AG04450 (cell line): Measurements from ENCODE around the gene DACT3. TPM values are rescaled to one million over a fixed set of nuclear protein-coding genes. Genes with fewer than 3 reads are reported as not detected.
"Not testable (repeated sequence)": the region's sequence is repeated elsewhere in the genome, so short reads cannot be mapped to it uniquely, and the experiment has no call there.

Experiments
- CTCF ChIA-PET: fragments of 300-600, 350-600 bp; formaldehyde crosslinking; extraction: SDS; loops from one replicate; lab custom pipeline; 2022; ENCODE audit warnings: antibody characterized with exemption, inconsistent platforms; lab: Charles Lee
- POLR2A ChIA-PET: fragments of 350-600 bp; formaldehyde crosslinking; extraction: SDS; loops from one replicate; lab custom pipeline; 2021; ENCODE audit warnings: antibody characterized with exemption, inconsistent platforms; lab: Yijun Ruan, JAX
- DNase-seq: peaks from one replicate; pipeline ENCODE4 v3.0.0-alpha.2; 2011; ENCODE audit warnings: low read depth, low spot score
- H3K27ac ChIP-seq: one replicate; pipeline ENCODE4 v1.5.1; 2012; ENCODE audit warnings: low read depth, low read length, control low read depth
- H3K27me3 ChIP-seq: one replicate; pipeline ENCODE4 v1.6.0; 2012; ENCODE audit warnings: low read length; ENCODE audit not compliant: control insufficient read depth, insufficient read depth
- H3K4me3 ChIP-seq: 2 replicates; pipeline ENCODE4 v1.5.1; 2011; ENCODE audit warnings: mild to moderate bottlenecking, low read depth, low read length, control low read depth
- H3K9me3 ChIP-seq: 2 replicates; pipeline ENCODE4 v1.5.1; 2012; ENCODE audit warnings: low read length; ENCODE audit not compliant: control insufficient read depth, insufficient read depth
- CTCF ChIP-seq: IDR thresholded peaks from 2 replicates; pipeline ENCODE4 v1.5.1; 2011; ENCODE audit warnings: low read depth, low read length, control low read depth, inconsistent platforms
- polyA plus RNA-seq: library from polyadenylated mRNA; depleted of rRNA; stranded (reverse); fragments of >200 nt; gene quantifications from 2 replicates; pipeline ENCODE4 v1.2.3, GENCODE V29; 2011

The DACT3 gene
- polyA plus RNA-seq, 1 experiment = 6.1 TPM

GRCh38 chr19:46629546-46630025 lies 31.4 kb downstream of the DACT3 start:
- DNase-seq = no peak
- POLR2A ChIA-PET = no interaction called here
- CTCF ChIA-PET = interaction anchor here (2.0 kb wide), 1 partner anchor 33 kb away, joined by 7 read pairs; no protein-coding TSS in a partner anchor
- Histone ChIP-seq H3K27me3 (no peaks in the 10 kb centered on the region), H3K4me3 (no peak overlapping the region), H3K9me3 (peaks cover 4% of the 10 kb centered on the region; the same call in 1 of the 2 replicates), H3K27ac (no peak overlapping the region)
- TF ChIP-seq CTCF = no peak

- DNase-seq, H3K4me3 ChIP-seq, H3K9me3 ChIP-seq, H3K27ac ChIP-seq, H3K27me3 ChIP-seq: not testable (repeated sequence)
- ChIA-PET CTCF (interaction anchor here (0.7 to 2.0 kb wide), 2 partner anchors 32 to 33 kb away, joined by 5 to 7 read pairs; partner anchors contain the start of gene DACT3), POLR2A (interaction anchor here (0.9 to 1.3 kb wide), 2 partner anchors 12 to 32 kb away, joined by 3 read pairs; partner anchors contain the start of gene DACT3)
These were observed 32.0 kb downstream of the DACT3 start for GRCh38 chr19:46628970-46629369.

GRCh38 chr19:46626446-46626845 lies 34.5 kb downstream of the DACT3 start:
- ChIA-PET CTCF (interaction anchor here (1.2 kb wide), 1 partner anchor 10 kb away, joined by 5 read pairs; no protein-coding TSS in a partner anchor), POLR2A (interaction anchor here (0.5 to 1.2 kb wide), 2 partner anchors 10 to 162 kb away, joined by 3 to 9 read pairs; partner anchors contain the start of gene SLC1A5)
- DNase-seq = no peak
- Histone ChIP-seq H3K9me3 (no peaks in the 10 kb centered on the region; the same call in 1 of the 2 replicates), H3K27ac (no peak overlapping the region), H3K27me3 (no peaks in the 10 kb centered on the region), H3K4me3 (no peak overlapping the region)
- no peak for TF ChIP-seq CTCF

- Histone ChIP-seq H3K27me3 (no peaks in the 10 kb centered on the region), H3K4me3 (no peak overlapping the region), H3K9me3 (no peaks in the 10 kb centered on the region; the same call in 1 of the 2 replicates), H3K27ac (peak overlapping the region; percentile 83)
- ChIA-PET POLR2A (interaction anchor here (0.5 kb wide), 1 partner anchor 11 kb away, joined by 9 read pairs; no protein-coding TSS in a partner anchor), CTCF (interaction anchor here (1.1 to 1.5 kb wide), 3 partner anchors 9 to 36 kb away, joined by 5 read pairs; partner anchors contain the start of gene DACT3)
- TF ChIP-seq CTCF = no peak
- DNase-seq = no peak
These were observed 35.3 kb downstream of the DACT3 start for GRCh38 chr19:46625731-46626130.

- no peaks in the 10 kb centered on the region; the same call in 1 of the 2 replicates for H3K9me3 ChIP-seq
- 0 out of 2 replicates have a peak, but pooled peaks have one; percentile 9 for TF ChIP-seq CTCF
- H3K27ac ChIP-seq = peak within 1 kb of the TSS; percentile 83
- peak within 1 kb of the TSS; percentile 59 for H3K4me3 ChIP-seq
- no peak for DNase-seq
- ChIA-PET CTCF (interaction anchor here (1.1 to 1.5 kb wide), 4 partner anchors 8 to 37 kb away, joined by 5 to 6 read pairs (median 5); partner anchors contain the start of gene DACT3), POLR2A (interaction anchor here (1.2 kb wide), 1 partner anchor 36 kb away, joined by 8 read pairs; the partner anchor contains the start of gene DACT3)
- no peaks in the 10 kb centered on the region for H3K27me3 ChIP-seq
These were observed 35.9 kb downstream of the DACT3 start, which contains the start of gene PTGIR for GRCh38 chr19:46624958-46625661. TSS of gene PTGIR (minus strand) at chr19:46625089. CDS start at chr19:46624225, 864 bp downstream.
